SU-DHL-6 (cell line): ENCODE measurements around the gene SLC45A3.

Experiments used
- H2AFZ ChIP-seq: fragments of 200-600 bp; sonication (generic); 2 replicates; pipeline ENCODE4 v1.6.1; 2014; ENCODE audit warnings: low read depth, mild to moderate bottlenecking, moderate library complexity, mixed read lengths, antibody characterized with exemption, low read length; ENCODE audit not compliant: severe bottlenecking
- H3F3A ChIP-seq: fragments of 200-600 bp; shearing (Covaris generic); 2 replicates; pipeline ENCODE4 v1.6.0; 2016; ENCODE audit warnings: antibody characterized with exemption, mild to moderate bottlenecking; ENCODE audit not compliant: insufficient read depth
- H3K27ac ChIP-seq: fragments of 200-600 bp; sonication (generic); 2 replicates; pipeline ENCODE4 v1.5.1; 2016; ENCODE audit warnings: low read depth, mild to moderate bottlenecking, low read length, moderate library complexity, mixed read lengths
- H3K27me3 ChIP-seq: fragments of 200-600 bp; sonication (generic), shearing (Covaris generic); 2 replicates; pipeline ENCODE4 v1.6.0; 2014; ENCODE audit warnings: mild to moderate bottlenecking, low read length
- H3K36me3 ChIP-seq: fragments of 200-600 bp; sonication (generic); 2 replicates; pipeline ENCODE4 v1.6.1; 2014; ENCODE audit warnings: mild to moderate bottlenecking, low read length, mixed read lengths
- H3K4me2 ChIP-seq: fragments of 300-600, 200-600 bp; shearing (Covaris generic), sonication (generic); 2 replicates; pipeline ENCODE4 v1.6.0; 2014; ENCODE audit warnings: low read length, low read depth, mild to moderate bottlenecking; ENCODE audit not compliant: poor library complexity, severe bottlenecking
- H3K4me3 ChIP-seq: fragments of 200-600 bp; sonication (generic); 2 replicates; pipeline ENCODE4 v1.5.1; 2014; ENCODE audit warnings: antibody characterized with exemption, low read length, mild to moderate bottlenecking, mixed read lengths; ENCODE audit not compliant: insufficient read depth, poor library complexity, severe bottlenecking
- H3K79me2 ChIP-seq: fragments of 200-600 bp; sonication (generic); 2 replicates; pipeline ENCODE4 v1.6.1; 2014; ENCODE audit warnings: mild to moderate bottlenecking, low read length, moderate library complexity; ENCODE audit not compliant: insufficient read depth
- H3K9ac ChIP-seq: fragments of 200-600 bp; sonication (generic); 2 replicates; pipeline ENCODE4 v1.7.0; 2014; ENCODE audit warnings: mild to moderate bottlenecking, low read length
- H3K9me2 ChIP-seq: fragments of 200-600 bp; sonication (generic); replicated peaks from 2 replicates; pipeline ENCODE4 v1.6.1; 2014; ENCODE audit warnings: low read length; ENCODE audit not compliant: insufficient read depth
- H3K9me3 ChIP-seq: fragments of 200-600 bp; sonication (generic); 2 replicates; pipeline ENCODE4 v1.6.1; 2014; ENCODE audit warnings: low read length, mixed read lengths; ENCODE audit not compliant: insufficient read depth
- H4K20me1 ChIP-seq: fragments of 200-600 bp; sonication (generic); 2 replicates; pipeline ENCODE4 v1.6.1; 2014; ENCODE audit warnings: low read depth, mild to moderate bottlenecking, antibody characterized with exemption, low read length, moderate library complexity, mixed read lengths
- EZH2phosphoT487 ChIP-seq: fragments of 200-600 bp; sonication (generic), shearing (Covaris generic); conservative IDR thresholded peaks from 2 replicates; pipeline ENCODE4 v1.6.1; 2018; ENCODE audit warnings: mild to moderate bottlenecking, antibody characterized with exemption, low read length, moderate library complexity, mixed read lengths
- TF ChIP-seq, protein P1 (sequence below): fragments of 200-600 bp; sonication (generic); IDR thresholded peaks from one replicate; pipeline ENCODE4 v1.5.1; 2017; ENCODE audit warnings: antibody characterized with exemption, mild to moderate bottlenecking, low read length, moderate library complexity; ENCODE audit not compliant: insufficient read depth, poor library complexity, severe bottlenecking

SLC45A3 gene

DNA sequence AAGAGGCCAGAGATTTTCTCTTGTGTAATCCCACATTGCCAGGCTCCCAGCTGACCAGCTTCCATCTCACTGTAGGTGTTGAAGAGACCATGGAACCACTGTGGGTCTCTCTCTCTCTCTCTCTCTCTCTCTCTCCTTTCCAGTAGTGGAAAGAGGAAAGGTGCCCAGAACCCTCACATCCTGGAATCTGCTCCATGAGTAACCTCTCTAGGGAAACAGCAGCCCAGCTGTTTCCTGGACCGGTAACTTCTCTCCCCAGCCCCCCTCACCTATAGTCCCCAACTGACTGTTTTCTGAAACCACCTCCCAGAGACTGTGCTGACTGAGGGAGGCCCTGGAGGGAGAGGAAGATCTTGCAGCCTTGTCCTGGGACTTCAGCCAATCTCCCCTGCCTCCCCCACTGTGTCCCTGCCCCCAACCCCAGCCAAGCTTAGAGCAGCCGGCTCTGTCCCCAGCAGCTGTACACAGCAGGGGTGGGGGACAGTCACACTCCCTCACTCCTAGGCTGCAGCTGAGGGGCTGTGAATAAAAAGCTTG, 20.6 kb upstream of the SLC45A3 start:
- TF ChIP-seq, protein P1, sequence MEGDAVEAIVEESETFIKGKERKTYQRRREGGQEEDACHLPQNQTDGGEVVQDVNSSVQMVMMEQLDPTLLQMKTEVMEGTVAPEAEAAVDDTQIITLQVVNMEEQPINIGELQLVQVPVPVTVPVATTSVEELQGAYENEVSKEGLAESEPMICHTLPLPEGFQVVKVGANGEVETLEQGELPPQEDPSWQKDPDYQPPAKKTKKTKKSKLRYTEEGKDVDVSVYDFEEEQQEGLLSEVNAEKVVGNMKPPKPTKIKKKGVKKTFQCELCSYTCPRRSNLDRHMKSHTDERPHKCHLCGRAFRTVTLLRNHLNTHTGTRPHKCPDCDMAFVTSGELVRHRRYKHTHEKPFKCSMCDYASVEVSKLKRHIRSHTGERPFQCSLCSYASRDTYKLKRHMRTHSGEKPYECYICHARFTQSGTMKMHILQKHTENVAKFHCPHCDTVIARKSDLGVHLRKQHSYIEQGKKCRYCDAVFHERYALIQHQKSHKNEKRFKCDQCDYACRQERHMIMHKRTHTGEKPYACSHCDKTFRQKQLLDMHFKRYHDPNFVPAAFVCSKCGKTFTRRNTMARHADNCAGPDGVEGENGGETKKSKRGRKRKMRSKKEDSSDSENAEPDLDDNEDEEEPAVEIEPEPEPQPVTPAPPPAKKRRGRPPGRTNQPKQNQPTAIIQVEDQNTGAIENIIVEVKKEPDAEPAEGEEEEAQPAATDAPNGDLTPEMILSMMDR, result no peak
- no peak for TF ChIP-seq EZH2phosphoT487
- Histone ChIP-seq H3K9me3 (no peaks in the 10 kb centered on the region), H3K27ac (no peak overlapping the region), H3K4me2 (no peak overlapping the region), H3K4me3 (no peak overlapping the region), H3K9me2 (no peaks in the 10 kb centered on the region), H3F3A (no peaks in the 10 kb centered on the region; the same call in 1 of the 2 replicates), H3K27me3 (no peaks in the 10 kb centered on the region), H3K9ac (no peak overlapping the region), H4K20me1 (no peaks in the 10 kb centered on the region), H2AFZ (no peak overlapping the region), H3K36me3 (no peaks in the 10 kb centered on the region), H3K79me2 (no peaks in the 10 kb centered on the region)

DNA sequence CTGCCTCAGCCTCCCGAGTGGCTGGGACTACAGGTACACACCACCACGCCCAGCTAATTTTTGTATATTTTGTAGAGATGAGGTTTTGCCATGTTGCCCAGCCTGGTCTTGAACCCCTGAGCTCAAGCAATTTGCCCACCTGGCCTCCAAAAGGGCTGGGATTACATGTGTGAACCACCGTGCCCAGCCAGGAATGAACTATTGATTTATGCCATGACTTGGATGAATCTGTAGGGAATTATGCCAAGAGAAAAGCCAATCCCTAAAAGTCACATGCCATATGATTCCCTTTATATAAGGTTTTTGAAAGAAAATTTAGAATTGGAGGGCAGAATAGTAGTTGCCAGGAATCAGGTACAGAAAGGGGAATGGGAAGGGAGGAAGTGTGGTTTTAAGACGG, 19.1 kb upstream of the SLC45A3 start:
- H3K79me2 ChIP-seq, result no peaks in the 10 kb centered on the region
- H3K36me3 ChIP-seq, result no peaks in the 10 kb centered on the region
- H3K9ac ChIP-seq, result no peak overlapping the region
- H3K9me3 ChIP-seq, result no peaks in the 10 kb centered on the region
- no peak overlapping the region for H3K27ac ChIP-seq
- TF ChIP-seq, protein P1, result no peak
- TF ChIP-seq EZH2phosphoT487, result no peak
- H3K9me2 ChIP-seq, result no peaks in the 10 kb centered on the region
- no peaks in the 10 kb centered on the region for H3K27me3 ChIP-seq
- H3K4me3 ChIP-seq, result no peak overlapping the region
- no peaks in the 10 kb centered on the region for H4K20me1 ChIP-seq
- peaks cover 5% of the 10 kb centered on the region; the same call in 1 of the 2 replicates for H3F3A ChIP-seq
- no peak overlapping the region for H2AFZ ChIP-seq
- no peak overlapping the region for H3K4me2 ChIP-seq

- Histone ChIP-seq H3K36me3 (no peaks in the 10 kb centered on the region), H3F3A (peaks cover 5% of the 10 kb centered on the region; the same call in 1 of the 2 replicates), H3K27me3 (no peaks in the 10 kb centered on the region), H3K9me3 (no peaks in the 10 kb centered on the region), H4K20me1 (no peaks in the 10 kb centered on the region), H2AFZ (no peak overlapping the region), H3K27ac (no peak overlapping the region), H3K9ac (no peak overlapping the region), H3K9me2 (no peaks in the 10 kb centered on the region), H3K4me3 (no peak overlapping the region), H3K4me2 (no peak overlapping the region), H3K79me2 (no peaks in the 10 kb centered on the region)
- TF ChIP-seq, protein P1, result no peak
- no peak for TF ChIP-seq EZH2phosphoT487
These were observed 18.6 kb upstream of the SLC45A3 start for GRCh38 chr1:205698921-205699320.
